ENCODE measurements around the gene CAMKK2.
"Not testable (repeated sequence)": the region's sequence is repeated elsewhere in the genome, so short reads cannot be mapped to it uniquely, and the experiment has no call there.

The CAMKK2 gene

GRCh38 chr12:121297435-121297991 lies 1.0 kb upstream of the CAMKK2 start:
- DNase-seq = no peak

DNA sequence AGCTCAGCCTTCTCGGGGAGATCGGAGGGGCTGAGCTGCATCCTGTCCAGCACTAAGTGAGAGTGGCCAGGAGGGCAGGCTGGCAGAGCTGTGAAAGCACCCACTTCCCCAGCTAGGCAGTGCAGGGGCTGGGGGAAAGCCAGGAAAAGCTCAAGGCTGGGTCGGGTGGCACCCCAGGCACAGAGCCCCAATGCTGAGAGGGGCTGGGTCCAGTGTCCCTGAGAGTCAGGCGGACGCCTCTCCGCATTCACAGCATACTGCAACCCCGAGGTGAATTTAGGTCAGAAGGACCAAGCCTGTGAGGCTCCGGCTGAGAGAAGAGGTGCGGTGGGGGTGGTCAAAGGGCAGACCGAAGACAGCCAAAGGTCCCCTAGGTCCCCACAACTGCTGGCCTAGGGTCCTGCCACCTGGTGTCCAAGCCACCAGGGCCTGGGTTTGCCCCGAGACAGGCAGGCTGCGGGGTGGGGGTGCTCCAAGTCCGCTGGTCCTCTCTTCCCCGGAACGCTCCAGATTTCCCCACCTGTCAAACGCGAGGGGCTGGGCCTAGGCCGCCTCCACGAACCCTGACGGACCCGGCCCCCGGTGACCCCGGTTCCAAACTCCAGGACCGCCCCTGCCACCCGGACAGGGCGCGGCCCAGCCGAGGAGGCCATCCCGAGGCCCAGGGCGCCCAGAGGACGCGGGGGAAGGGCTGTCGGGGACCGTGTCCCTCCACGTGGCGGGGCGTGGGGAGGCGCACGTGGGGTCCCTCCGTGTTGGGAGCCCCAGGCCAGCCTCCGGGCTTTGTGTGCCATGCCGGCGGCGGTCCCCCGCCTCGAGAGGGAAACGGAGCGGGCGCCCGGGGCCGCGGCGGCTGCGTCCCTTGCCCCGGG lies 527 bp downstream of the CAMKK2 start:
- peak; percentile 28 for DNase-seq

GRCh38 chr12:121295116-121295745 lies 1.3 kb downstream of the CAMKK2 start:
- DNase-seq = no peak

- no peak for DNase-seq
These were observed 2.2 kb downstream of the CAMKK2 start for GRCh38 chr12:121294151-121294889.

DNA sequence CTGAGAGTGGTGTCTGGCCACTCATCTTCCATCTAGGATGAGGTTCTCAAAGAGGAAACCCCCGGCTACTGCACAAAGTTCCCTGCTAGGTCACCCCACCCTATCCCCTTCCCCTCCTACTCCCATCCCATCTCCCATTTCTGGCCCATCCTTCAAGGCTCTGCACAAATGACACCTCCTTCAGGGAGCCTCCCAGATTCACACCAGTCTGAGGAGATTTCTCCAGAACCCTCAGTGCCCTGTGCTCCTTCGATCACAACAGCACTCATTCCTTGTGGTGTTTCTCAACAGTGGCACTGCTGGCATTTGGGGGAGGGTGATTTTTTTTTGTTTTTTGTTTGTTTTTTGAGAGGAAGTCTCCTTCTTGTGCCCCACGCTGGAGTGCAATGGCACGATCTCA lies 2.9 kb downstream of the CAMKK2 start:
- DNase-seq = no peak

DNA sequence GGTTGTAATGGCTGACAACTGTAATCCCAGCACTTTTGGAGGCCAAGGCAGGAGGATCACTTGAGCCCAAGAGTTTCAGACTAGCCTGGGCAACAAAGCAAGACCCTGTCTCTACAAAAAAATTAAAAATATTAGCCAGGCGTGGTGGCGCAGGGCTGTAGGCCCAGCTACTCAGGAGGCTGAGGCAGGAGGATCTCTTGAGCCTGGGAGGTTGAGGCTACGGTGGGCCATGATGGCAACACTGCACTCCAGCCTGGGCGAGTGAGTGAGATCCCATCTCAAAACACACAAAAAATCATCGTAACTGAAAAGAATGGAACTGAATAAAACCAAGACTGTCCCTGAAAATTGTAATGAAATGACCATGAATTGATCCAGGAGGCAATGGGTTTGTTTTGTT lies 6.1 kb downstream of the CAMKK2 start:
- no peak for DNase-seq

GRCh38 chr12:121289962-121290361 lies 6.5 kb downstream of the CAMKK2 start:
- DNase-seq = no peak

GRCh38 chr12:121288986-121289385 lies 7.5 kb downstream of the CAMKK2 start:
- no peak for DNase-seq

DNA sequence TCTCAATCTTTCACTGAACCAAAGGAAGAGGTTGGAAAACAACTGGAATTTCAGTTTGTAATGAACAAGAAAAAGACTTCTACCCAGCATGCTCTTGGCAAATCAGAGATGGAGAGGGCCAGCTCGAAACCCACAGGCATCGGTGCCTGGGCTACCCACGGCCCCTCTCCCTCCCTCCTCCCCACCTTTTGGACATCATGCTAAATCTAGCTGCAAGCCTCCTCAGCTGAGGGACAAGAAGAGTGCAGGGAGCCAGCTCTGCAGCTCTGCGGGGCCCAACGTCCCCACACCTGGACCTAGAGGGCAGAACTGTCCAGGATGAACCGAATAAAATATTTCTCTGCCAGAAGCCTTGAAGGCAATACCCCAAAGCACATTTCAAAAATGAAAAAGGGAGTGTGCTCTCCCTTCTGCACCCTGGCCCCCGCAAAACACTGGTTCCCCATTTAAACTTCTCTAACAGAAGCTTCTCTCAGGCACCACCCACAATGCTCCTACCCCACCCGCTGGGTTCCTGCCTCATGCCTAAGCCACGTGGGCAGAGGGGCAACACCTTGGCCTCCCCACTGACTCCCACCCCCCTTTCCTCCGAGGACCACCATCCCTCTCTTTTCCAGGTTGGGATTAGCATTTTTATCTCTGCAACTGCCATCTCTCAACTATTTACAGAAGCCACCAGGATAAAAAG lies 8.2 kb downstream of the CAMKK2 start:
- no peak for DNase-seq

- DNase-seq = no peak
These were observed 9.1 kb downstream of the CAMKK2 start for GRCh38 chr12:121287267-121287954.

- DNase-seq = no peak
These were observed 10.7 kb downstream of the CAMKK2 start for GRCh38 chr12:121285856-121286255.

- DNase-seq = no peak
These were observed 11.7 kb downstream of the CAMKK2 start for GRCh38 chr12:121284551-121285390.

- DNase-seq = no peak
These were observed 12.7 kb downstream of the CAMKK2 start for GRCh38 chr12:121283841-121284240.

GRCh38 chr12:121283388-121283787 lies 13.1 kb downstream of the CAMKK2 start:
- DNase-seq = no peak

- DNase-seq = not testable (repeated sequence)
These were observed 13.6 kb downstream of the CAMKK2 start for GRCh38 chr12:121282910-121283309.

- no peak for DNase-seq
These were observed 14.3 kb downstream of the CAMKK2 start for GRCh38 chr12:121282072-121282742.

GRCh38 chr12:121281116-121281515 lies 15.4 kb downstream of the CAMKK2 start:
- not testable (repeated sequence) for DNase-seq

DNA sequence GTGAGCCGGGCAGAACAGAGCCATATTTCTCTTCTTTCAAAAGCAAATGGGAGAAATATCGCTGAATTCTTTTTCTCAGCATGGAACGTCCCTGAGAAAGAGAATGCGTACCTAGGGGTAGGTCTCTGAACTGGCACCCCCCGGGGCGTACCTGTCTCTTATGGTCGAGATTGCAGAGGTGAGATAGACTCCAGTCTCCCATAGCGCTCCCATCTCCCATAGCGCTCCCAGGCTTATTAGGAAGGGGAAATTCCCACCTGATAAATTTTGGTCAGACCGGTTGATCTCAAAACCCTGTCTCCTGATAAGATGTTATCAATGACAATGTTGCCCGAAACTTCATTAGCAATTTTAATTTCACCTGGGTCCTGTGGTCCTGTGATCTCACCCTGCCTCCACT lies 16.0 kb downstream of the CAMKK2 start:
- not testable (repeated sequence) for DNase-seq

DNA sequence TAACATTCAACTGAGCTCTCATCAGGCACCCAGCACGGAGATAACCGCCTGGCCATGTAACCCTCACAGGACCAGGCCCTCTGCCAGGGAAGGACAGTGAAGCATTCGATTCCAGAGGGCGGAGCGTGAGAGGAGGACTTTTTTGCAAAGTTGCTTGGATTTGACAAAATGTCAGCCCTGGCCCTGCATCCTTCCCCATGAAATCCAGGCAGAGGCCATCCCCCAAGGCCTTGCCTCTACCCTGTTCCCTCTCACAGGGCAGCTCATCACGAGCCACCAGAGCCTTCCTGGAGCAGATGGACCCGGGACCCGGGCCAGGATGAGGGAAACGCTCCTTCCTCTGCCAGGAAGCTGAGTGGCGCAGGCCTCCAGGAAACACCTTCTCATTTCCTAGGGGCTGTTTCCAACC lies 17.0 kb downstream of the CAMKK2 start:
- DNase-seq = no peak

GRCh38 chr12:121279071-121279375 lies 17.5 kb downstream of the CAMKK2 start:
- DNase-seq = no peak

Data from NK-92 treated with Interleukin-12 subunit alpha and Interleukin-12 subunit beta, amount 100 ng/mL, for 24 hours (cell line).